ENCODE data around the gene ADGRV1. TPM values are rescaled to one million over a fixed set of nuclear protein-coding genes. Genes with fewer than 3 reads are reported as not detected.

The ADGRV1 gene
- total RNA-seq, 1 donor from 2014 or later: 10.0 TPM

DNA sequence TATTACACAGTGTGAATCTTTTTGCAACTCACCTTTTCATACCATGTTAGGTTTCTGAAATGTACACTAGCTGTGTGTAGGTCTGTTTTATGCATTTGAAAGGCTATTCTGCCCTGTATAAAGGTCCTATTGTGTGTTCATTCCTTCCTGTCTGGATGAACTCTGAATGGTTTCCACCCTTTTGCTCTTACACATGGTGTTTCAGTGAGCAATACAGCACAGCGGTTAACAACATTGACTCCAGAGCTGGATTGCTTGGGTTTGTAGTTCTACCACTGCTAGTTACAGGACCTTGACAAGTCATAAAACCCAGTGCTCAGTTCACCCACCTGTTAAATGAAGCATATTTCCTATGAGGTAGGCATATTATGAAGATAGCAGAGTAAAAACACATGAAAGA is 331.6 kb downstream of the ADGRV1 start:
- H3K4me2 ChIP-seq (ENCODE audit: low read length): no peak overlapping the region
- no peaks in the 10 kb centered on the region for H3K27me3 ChIP-seq (ENCODE audit: insufficient read depth, low read length)
- H3K9me3 Mint-ChIP-seq (ENCODE audit: unreplicated experiment): no peaks in the 10 kb centered on the region
- H3K9me3 ChIP-seq (ENCODE audit: insufficient read depth, low read depth, low read length): no peaks in the 10 kb centered on the region
- H3K27ac ChIP-seq (ENCODE audit: low read depth, low read length): no peak overlapping the region
- DNase-seq (ENCODE audit: low read depth) (no peak), FAIRE-seq (no peak)
- no peak overlapping the region for H3K4me3 Mint-ChIP-seq (ENCODE audit: unreplicated experiment)
- no peak overlapping the region for H3K4me3 ChIP-seq (ENCODE audit: insufficient read depth, low read depth, low read length)
- peaks cover 11% of the 10 kb centered on the region for H3K4me1 Mint-ChIP-seq (ENCODE audit: low read depth, unreplicated experiment)
- H3K9ac ChIP-seq (ENCODE audit: low read length): no peak overlapping the region
- no peaks in the 10 kb centered on the region for H3K27me3 Mint-ChIP-seq (ENCODE audit: low read depth, unreplicated experiment)
- H3K36me3 Mint-ChIP-seq (ENCODE audit: low read depth, unreplicated experiment): no peaks in the 10 kb centered on the region
- TF ChIP-seq, protein P1, sequence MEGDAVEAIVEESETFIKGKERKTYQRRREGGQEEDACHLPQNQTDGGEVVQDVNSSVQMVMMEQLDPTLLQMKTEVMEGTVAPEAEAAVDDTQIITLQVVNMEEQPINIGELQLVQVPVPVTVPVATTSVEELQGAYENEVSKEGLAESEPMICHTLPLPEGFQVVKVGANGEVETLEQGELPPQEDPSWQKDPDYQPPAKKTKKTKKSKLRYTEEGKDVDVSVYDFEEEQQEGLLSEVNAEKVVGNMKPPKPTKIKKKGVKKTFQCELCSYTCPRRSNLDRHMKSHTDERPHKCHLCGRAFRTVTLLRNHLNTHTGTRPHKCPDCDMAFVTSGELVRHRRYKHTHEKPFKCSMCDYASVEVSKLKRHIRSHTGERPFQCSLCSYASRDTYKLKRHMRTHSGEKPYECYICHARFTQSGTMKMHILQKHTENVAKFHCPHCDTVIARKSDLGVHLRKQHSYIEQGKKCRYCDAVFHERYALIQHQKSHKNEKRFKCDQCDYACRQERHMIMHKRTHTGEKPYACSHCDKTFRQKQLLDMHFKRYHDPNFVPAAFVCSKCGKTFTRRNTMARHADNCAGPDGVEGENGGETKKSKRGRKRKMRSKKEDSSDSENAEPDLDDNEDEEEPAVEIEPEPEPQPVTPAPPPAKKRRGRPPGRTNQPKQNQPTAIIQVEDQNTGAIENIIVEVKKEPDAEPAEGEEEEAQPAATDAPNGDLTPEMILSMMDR (IDR thresholded peaks at IDR 0.05; ENCODE audit: insufficient read depth, low read depth, low read length): no peak
- no peak for TF ChIP-seq EZH2 (IDR thresholded peaks at IDR 0.05; ENCODE audit: insufficient read depth, low read length)
- H3K4me1 ChIP-seq (ENCODE audit: insufficient read depth, low read length): no peaks in the 10 kb centered on the region
- no peaks in the 10 kb centered on the region for H4K20me1 ChIP-seq (ENCODE audit: insufficient read depth, low read length)
- no peak overlapping the region for H2AFZ ChIP-seq (ENCODE audit: low read depth, low read length)
- no peaks in the 10 kb centered on the region for H3K79me2 ChIP-seq (ENCODE audit: insufficient read depth, low read length)
- no peaks in the 10 kb centered on the region for H3K36me3 ChIP-seq (ENCODE audit: insufficient read depth, low read length)
- H3K27ac Mint-ChIP-seq (ENCODE audit: unreplicated experiment): no peak overlapping the region

DNA sequence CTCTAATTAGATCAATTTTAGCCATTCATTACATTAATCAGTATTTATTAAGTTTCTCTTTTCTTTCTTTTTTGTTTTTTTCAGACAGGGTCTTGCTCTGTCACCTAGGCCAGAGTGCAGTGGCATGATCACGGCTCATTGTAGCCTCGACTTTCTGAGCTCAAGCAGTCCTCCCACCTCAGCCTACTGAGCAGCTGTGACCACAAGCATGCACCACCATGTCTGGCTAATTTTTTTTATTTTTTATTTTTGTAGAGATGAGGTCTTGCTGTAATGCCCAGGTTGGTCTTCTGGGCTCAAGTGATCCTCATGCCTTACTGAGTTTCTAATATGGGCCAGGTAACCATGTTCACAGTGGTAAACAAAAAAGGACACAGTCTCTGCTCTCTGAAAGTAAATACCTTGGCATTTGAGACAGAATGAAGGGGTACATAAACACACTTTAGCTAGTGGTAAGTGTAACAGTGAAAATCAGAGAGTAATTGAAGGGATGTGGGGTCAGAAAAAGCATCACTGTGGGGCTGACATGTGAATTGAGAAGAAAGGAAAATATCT is 336.3 kb downstream of the ADGRV1 start:
- Histone ChIP-seq H3K9me3 (ENCODE audit: insufficient read depth, low read depth, low read length) (no peaks in the 10 kb centered on the region), H4K20me1 (ENCODE audit: insufficient read depth, low read length) (no peaks in the 10 kb centered on the region), H3K4me1 (ENCODE audit: insufficient read depth, low read length) (no peaks in the 10 kb centered on the region), H2AFZ (ENCODE audit: low read depth, low read length) (no peak overlapping the region), H3K79me2 (ENCODE audit: insufficient read depth, low read length) (no peaks in the 10 kb centered on the region), H3K4me2 (ENCODE audit: low read length) (no peak overlapping the region), H3K27ac (ENCODE audit: low read depth, low read length) (no peak overlapping the region), H3K9ac (ENCODE audit: low read length) (no peak overlapping the region), H3K4me3 (ENCODE audit: insufficient read depth, low read depth, low read length) (no peak overlapping the region), H3K36me3 (ENCODE audit: insufficient read depth, low read length) (no peaks in the 10 kb centered on the region), H3K27me3 (ENCODE audit: insufficient read depth, low read length) (no peaks in the 10 kb centered on the region)
- H3K27ac Mint-ChIP-seq (ENCODE audit: unreplicated experiment): no peak overlapping the region
- no peak overlapping the region for H3K4me3 Mint-ChIP-seq (ENCODE audit: unreplicated experiment)
- DNase-seq (ENCODE audit: low read depth) (no peak), FAIRE-seq (no peak)
- H3K36me3 Mint-ChIP-seq (ENCODE audit: low read depth, unreplicated experiment): no peaks in the 10 kb centered on the region
- H3K27me3 Mint-ChIP-seq (ENCODE audit: low read depth, unreplicated experiment): no peaks in the 10 kb centered on the region
- TF ChIP-seq, protein P1 (IDR thresholded peaks at IDR 0.05; ENCODE audit: insufficient read depth, low read depth, low read length): no peak
- no peak for TF ChIP-seq EZH2 (IDR thresholded peaks at IDR 0.05; ENCODE audit: insufficient read depth, low read length)
- H3K4me1 Mint-ChIP-seq (ENCODE audit: low read depth, unreplicated experiment): peaks cover 2% of the 10 kb centered on the region
- no peaks in the 10 kb centered on the region for H3K9me3 Mint-ChIP-seq (ENCODE audit: unreplicated experiment)

DNA sequence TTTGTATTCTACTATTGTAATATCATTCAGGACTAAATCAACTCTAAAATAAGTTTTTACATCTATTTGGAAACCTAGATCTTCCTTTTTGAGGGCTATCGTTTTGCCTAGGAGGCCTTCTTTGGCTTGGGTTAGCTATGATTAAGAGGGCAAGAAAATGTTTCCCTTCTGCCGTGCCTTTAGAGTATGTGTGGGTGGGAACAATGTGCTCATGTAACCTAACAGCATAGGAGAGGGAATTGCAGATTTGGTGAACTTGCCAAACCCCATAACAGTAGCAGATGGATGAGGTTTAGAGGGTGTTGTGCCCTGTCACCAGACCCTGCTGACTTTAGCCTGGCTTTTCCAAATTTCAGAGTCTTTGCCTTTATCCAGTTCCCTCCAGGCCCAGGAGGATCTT is 339.0 kb downstream of the ADGRV1 start:
- Histone ChIP-seq H3K4me2 (ENCODE audit: low read length) (no peak overlapping the region), H3K4me1 (ENCODE audit: insufficient read depth, low read length) (no peaks in the 10 kb centered on the region), H3K9me3 (ENCODE audit: insufficient read depth, low read depth, low read length) (no peaks in the 10 kb centered on the region), H3K36me3 (ENCODE audit: insufficient read depth, low read length) (no peaks in the 10 kb centered on the region), H3K79me2 (ENCODE audit: insufficient read depth, low read length) (no peaks in the 10 kb centered on the region), H3K27ac (ENCODE audit: low read depth, low read length) (no peak overlapping the region), H3K9ac (ENCODE audit: low read length) (no peak overlapping the region), H3K4me3 (ENCODE audit: insufficient read depth, low read depth, low read length) (no peak overlapping the region), H4K20me1 (ENCODE audit: insufficient read depth, low read length) (no peaks in the 10 kb centered on the region), H3K27me3 (ENCODE audit: insufficient read depth, low read length) (no peaks in the 10 kb centered on the region), H2AFZ (ENCODE audit: low read depth, low read length) (no peak overlapping the region)
- no peaks in the 10 kb centered on the region for H3K27me3 Mint-ChIP-seq (ENCODE audit: low read depth, unreplicated experiment)
- no peak overlapping the region for H3K4me3 Mint-ChIP-seq (ENCODE audit: unreplicated experiment)
- H3K9me3 Mint-ChIP-seq (ENCODE audit: unreplicated experiment): no peaks in the 10 kb centered on the region
- H3K36me3 Mint-ChIP-seq (ENCODE audit: low read depth, unreplicated experiment): no peaks in the 10 kb centered on the region
- no peak overlapping the region for H3K27ac Mint-ChIP-seq (ENCODE audit: unreplicated experiment)
- DNase-seq (ENCODE audit: low read depth) (no peak), FAIRE-seq (no peak)
- TF ChIP-seq, protein P1 (IDR thresholded peaks at IDR 0.05; ENCODE audit: insufficient read depth, low read depth, low read length): no peak
- no peak for TF ChIP-seq EZH2 (IDR thresholded peaks at IDR 0.05; ENCODE audit: insufficient read depth, low read length)
- peaks cover 2% of the 10 kb centered on the region for H3K4me1 Mint-ChIP-seq (ENCODE audit: low read depth, unreplicated experiment)
